Activated T-cell treated with anti-CD3 and anti-CD28 coated beads, Interleukin-2, amount 50 U/mL, for 24 hours (primary cell): Measurements from ENCODE around the gene TUBB2B.
A peak's percentile ranks its signal among the peaks of the same experiment; 100 is the strongest.

Experiments used
- DNase-seq: peaks from one replicate; pipeline ENCODE4 v3.0.0-alpha.2; 2020
- H3K27ac Mint-ChIP-seq: 2 replicates; pipeline ENCODE4 v1.8.0; 2020; ENCODE audit warnings: mild to moderate bottlenecking, mixed read lengths
- H3K27me3 Mint-ChIP-seq: 2 replicates; pipeline ENCODE4 v1.8.0; 2020; ENCODE audit warnings: mixed read lengths
- H3K36me3 Mint-ChIP-seq: 2 replicates; pipeline ENCODE4 v1.8.0; 2020; ENCODE audit warnings: low read depth, mixed read lengths
- H3K4me1 Mint-ChIP-seq: 2 replicates; pipeline ENCODE4 v1.8.0; 2020; ENCODE audit warnings: low read depth, mixed read lengths
- H3K4me3 Mint-ChIP-seq: 2 replicates; pipeline ENCODE4 v1.8.0; 2020; ENCODE audit warnings: mild to moderate bottlenecking, moderate library complexity, mixed read lengths
- H3K9me3 Mint-ChIP-seq: 2 replicates; pipeline ENCODE4 v1.8.0; 2020; ENCODE audit warnings: mixed read lengths

The TUBB2B gene

GRCh38 chr6:3227363-3228045, at the start of gene TUBB2B:
TSS of gene TUBB2B (minus strand) at chr6:3227653. CDS start at chr6:3227543, 110 bp downstream.
- no peak for DNase-seq
- Mint-ChIP-seq H3K4me1 (peaks cover 47% of the 10 kb centered on the region), H3K4me3 (peak within 1 kb of the TSS; percentile 68), H3K36me3 (no peaks in the 10 kb centered on the region), H3K27me3 (peaks cover 76% of the 10 kb centered on the region), H3K9me3 (no peaks in the 10 kb centered on the region), H3K27ac (no peak within 1 kb of the TSS)

GRCh38 chr6:3277251-3277650, 49.8 kb upstream of the TUBB2B start:
- Mint-ChIP-seq H3K4me1 (peaks cover 18% of the 10 kb centered on the region), H3K27ac (peak overlapping the region; percentile 72), H3K36me3 (peaks cover 30% of the 10 kb centered on the region), H3K9me3 (no peaks in the 10 kb centered on the region), H3K4me3 (no peak overlapping the region), H3K27me3 (no peaks in the 10 kb centered on the region)
- DNase-seq: no peak

GRCh38 chr6:3276174-3277167, 49.0 kb upstream of the TUBB2B start:
- H3K36me3 Mint-ChIP-seq: peaks cover 36% of the 10 kb centered on the region
- H3K27me3 Mint-ChIP-seq: no peaks in the 10 kb centered on the region
- peak overlapping the region; percentile 49 for H3K27ac Mint-ChIP-seq
- DNase-seq: no peak
- H3K4me3 Mint-ChIP-seq: no peak overlapping the region
- H3K9me3 Mint-ChIP-seq: no peaks in the 10 kb centered on the region
- H3K4me1 Mint-ChIP-seq: peaks cover 23% of the 10 kb centered on the region

- Mint-ChIP-seq H3K27me3 (no peaks in the 10 kb centered on the region), H3K9me3 (no peaks in the 10 kb centered on the region), H3K4me3 (no peak overlapping the region), H3K27ac (peak overlapping the region; percentile 55), H3K4me1 (peaks cover 25% of the 10 kb centered on the region), H3K36me3 (peaks cover 53% of the 10 kb centered on the region)
- no peak for DNase-seq
Measured at GRCh38 chr6:3273707-3274521, 46.5 kb upstream of the TUBB2B start.

GRCh38 chr6:3272911-3273547, 45.6 kb upstream of the TUBB2B start:
- H3K4me1 Mint-ChIP-seq: peaks cover 29% of the 10 kb centered on the region
- no peak overlapping the region for H3K4me3 Mint-ChIP-seq
- H3K9me3 Mint-ChIP-seq: no peaks in the 10 kb centered on the region
- H3K27me3 Mint-ChIP-seq: no peaks in the 10 kb centered on the region
- H3K27ac Mint-ChIP-seq: no peak overlapping the region
- no peak for DNase-seq
- peaks cover 61% of the 10 kb centered on the region for H3K36me3 Mint-ChIP-seq

GRCh38 chr6:3271756-3272155, 44.3 kb upstream of the TUBB2B start:
- Mint-ChIP-seq H3K4me1 (peaks cover 33% of the 10 kb centered on the region), H3K9me3 (no peaks in the 10 kb centered on the region), H3K27ac (no peak overlapping the region), H3K27me3 (no peaks in the 10 kb centered on the region), H3K4me3 (no peak overlapping the region), H3K36me3 (peaks cover 70% of the 10 kb centered on the region)
- DNase-seq: no peak

- Mint-ChIP-seq H3K36me3 (peaks cover 79% of the 10 kb centered on the region), H3K4me1 (peaks cover 38% of the 10 kb centered on the region), H3K27ac (peak overlapping the region; percentile 44), H3K27me3 (no peaks in the 10 kb centered on the region), H3K4me3 (no peak overlapping the region), H3K9me3 (no peaks in the 10 kb centered on the region)
- DNase-seq: no peak
Measured at GRCh38 chr6:3270258-3270657, 42.8 kb upstream of the TUBB2B start.

GRCh38 chr6:3269281-3269975, 42.0 kb upstream of the TUBB2B start:
- H3K27ac Mint-ChIP-seq: peak overlapping the region; percentile 11
- H3K4me3 Mint-ChIP-seq: no peak overlapping the region
- H3K9me3 Mint-ChIP-seq: no peaks in the 10 kb centered on the region
- H3K4me1 Mint-ChIP-seq: peaks cover 44% of the 10 kb centered on the region
- DNase-seq: no peak
- H3K36me3 Mint-ChIP-seq: peaks cover 84% of the 10 kb centered on the region
- H3K27me3 Mint-ChIP-seq: no peaks in the 10 kb centered on the region

GRCh38 chr6:3268680-3269079, 41.2 kb upstream of the TUBB2B start:
- no peaks in the 10 kb centered on the region for H3K9me3 Mint-ChIP-seq
- no peaks in the 10 kb centered on the region for H3K27me3 Mint-ChIP-seq
- no peak overlapping the region for H3K4me3 Mint-ChIP-seq
- peaks cover 43% of the 10 kb centered on the region for H3K4me1 Mint-ChIP-seq
- no peak overlapping the region for H3K27ac Mint-ChIP-seq
- peaks cover 89% of the 10 kb centered on the region for H3K36me3 Mint-ChIP-seq
- DNase-seq: no peak

GRCh38 chr6:3267162-3267561, 39.7 kb upstream of the TUBB2B start:
- H3K4me3 Mint-ChIP-seq: no peak overlapping the region
- peaks cover 45% of the 10 kb centered on the region for H3K4me1 Mint-ChIP-seq
- no peak for DNase-seq
- H3K27ac Mint-ChIP-seq: no peak overlapping the region
- H3K27me3 Mint-ChIP-seq: no peaks in the 10 kb centered on the region
- peaks cover 89% of the 10 kb centered on the region for H3K36me3 Mint-ChIP-seq
- H3K9me3 Mint-ChIP-seq: no peaks in the 10 kb centered on the region

GRCh38 chr6:3266170-3266569, 38.7 kb upstream of the TUBB2B start:
- no peak overlapping the region for H3K27ac Mint-ChIP-seq
- no peaks in the 10 kb centered on the region for H3K9me3 Mint-ChIP-seq
- peaks cover 51% of the 10 kb centered on the region for H3K4me1 Mint-ChIP-seq
- H3K27me3 Mint-ChIP-seq: no peaks in the 10 kb centered on the region
- no peak for DNase-seq
- H3K36me3 Mint-ChIP-seq: peaks cover 89% of the 10 kb centered on the region
- H3K4me3 Mint-ChIP-seq: no peak overlapping the region

- Mint-ChIP-seq H3K27me3 (no peaks in the 10 kb centered on the region), H3K9me3 (no peaks in the 10 kb centered on the region), H3K4me3 (no peak overlapping the region), H3K27ac (no peak overlapping the region), H3K4me1 (peaks cover 56% of the 10 kb centered on the region), H3K36me3 (peaks cover 89% of the 10 kb centered on the region)
- DNase-seq: no peak
Measured at GRCh38 chr6:3265671-3266070, 38.2 kb upstream of the TUBB2B start.

- Mint-ChIP-seq H3K4me1 (peaks cover 59% of the 10 kb centered on the region), H3K4me3 (no peak overlapping the region), H3K27me3 (no peaks in the 10 kb centered on the region), H3K36me3 (peaks cover 87% of the 10 kb centered on the region), H3K27ac (peak overlapping the region; percentile 65), H3K9me3 (no peaks in the 10 kb centered on the region)
- DNase-seq: no peak
Measured at GRCh38 chr6:3264356-3264755, 36.9 kb upstream of the TUBB2B start.
